GM12878 (cell line): ENCODE results near the gene ZNF532. TPM values are rescaled to one million over a fixed set of nuclear protein-coding genes. Genes with fewer than 3 reads are reported as not detected.

Experiments used
- BRCA1 ChIP-seq: IDR thresholded peaks from 2 replicates; pipeline ENCODE4 v1.6.1; 2011; ENCODE audit warnings: low read depth, low read length, improper control_type of control experiment
- CEBPZ ChIP-seq: fragments of 150-350 bp; IDR thresholded peaks from 2 replicates; pipeline ENCODE4 v1.6.1; 2016; ENCODE audit warnings: low read depth, low read length
- CREB1 ChIP-seq: IDR thresholded peaks from 2 replicates; pipeline ENCODE4 v1.6.1; 2012; ENCODE audit warnings: low read depth, mild to moderate bottlenecking, inconsistent platforms
- CUX1 ChIP-seq: IDR thresholded peaks from 2 replicates; pipeline ENCODE4 v1.6.1; 2012; ENCODE audit warnings: improper control_type of control experiment, low read depth, low read length; ENCODE audit not compliant: insufficient replicate concordance
- ELK1 ChIP-seq: IDR thresholded peaks from 2 replicates; pipeline ENCODE4 v1.6.1; 2012; ENCODE audit warnings: low read depth, low read length, improper control_type of control experiment
- FOXM1 ChIP-seq: IDR thresholded peaks from 2 replicates; pipeline ENCODE4 v1.6.1; 2012; ENCODE audit warnings: low read depth, mild to moderate bottlenecking, inconsistent platforms, low read length, moderate library complexity
- HDAC6 ChIP-seq: fragments of 200-600 bp; sonication (generic); IDR thresholded peaks from one replicate; pipeline ENCODE4 v1.8.0; 2017; ENCODE audit warnings: antibody characterized with exemption; ENCODE audit not compliant: unreplicated experiment
- NFIC ChIP-seq: IDR thresholded peaks from 2 replicates; pipeline ENCODE4 v1.6.1; 2012; ENCODE audit warnings: low read depth, mild to moderate bottlenecking, inconsistent platforms, low read length, moderate library complexity
- NKRF ChIP-seq: fragments of 450-650 bp; conservative IDR thresholded peaks from 2 replicates; pipeline ENCODE4 v1.6.1; 2017; ENCODE audit warnings: mild to moderate bottlenecking, moderate library complexity
- POLR2AphosphoS2 ChIP-seq: IDR thresholded peaks from 2 replicates; pipeline ENCODE4 v1.6.1; 2011; ENCODE audit warnings: low read depth, mild to moderate bottlenecking, low read length, improper control_type of control experiment, moderate library complexity
- SIX5 ChIP-seq: IDR thresholded peaks from 2 replicates; pipeline ENCODE4 v1.6.1; 2011; ENCODE audit warnings: mild to moderate bottlenecking, low read depth, low read length, moderate library complexity; ENCODE audit not compliant: severe bottlenecking
- USF2 ChIP-seq: IDR thresholded peaks from 2 replicates; pipeline ENCODE4 v1.6.1; 2011; ENCODE audit warnings: low read depth, low read length, improper control_type of control experiment, borderline replicate concordance
- ZBED1 ChIP-seq: IDR thresholded peaks from 2 replicates; pipeline ENCODE4 v1.6.1; 2016; ENCODE audit warnings: borderline replicate concordance
- ZNF274 ChIP-seq: IDR thresholded peaks from one replicate; pipeline ENCODE4 v1.8.0; 2011; ENCODE audit not compliant: insufficient read length, insufficient read depth
- ZNF622 ChIP-seq: fragments of 450-650 bp; IDR thresholded peaks from 2 replicates; pipeline ENCODE4 v1.6.1; 2017; ENCODE audit warnings: mild to moderate bottlenecking, inconsistent platforms
- polyA plus RNA-seq, 11 experiments: library from polyadenylated mRNA; depleted of rRNA in 4 of 11; unstranded in 6 of 11; stranded (reverse) in 5 of 11; fragments of >200 nt; fragmentation: Nextera tagmentation in 4 of 11; fragmentation: Illumina TruSeq in 1 of 11; extraction: Ambion mirVana in 4 of 11; extraction: Trizol in 1 of 11; gene quantifications; 1 replicate in 1 of 11; 2 replicates in 10 of 11; pipeline versions ENCODE4 v1.2.1 to v1.2.3, GENCODE V29; 2011 to 2016; ENCODE audit warnings: inconsistent platforms in 2 of 11, missing spikeins in 2 of 11, low read depth in 1 of 11
- total RNA-seq, 4 experiments: library from RNA; depleted of rRNA in 3 of 4; stranded (reverse); fragments of >200 nt in 3 of 4; fragmentation: Illumina TruSeq in 1 of 4; extraction: Trizol in 1 of 4; gene quantifications; 2 replicates each; pipeline versions ENCODE4 v1.2.1 to v1.2.3, GENCODE V29; 2013 to 2021

Gene ZNF532
- total and polyA plus RNA-seq, 10 of the 15 experiments (the other 5 are each of a cell fraction or from before 2014, with no cell fraction given) = 0.44 to 3.4 (median 1.4) TPM

GRCh38 chr18:58820251-58820650 lies 44.4 kb upstream of the ZNF532 start (continued):
- TF ChIP-seq CUX1 (no peak), BRCA1 (no peak), NFIC (no peak), ZNF274 (no peak), HDAC6 (no peak), ZNF622 (no peak), ZBED1 (no peak), CEBPZ (no peak), FOXM1 (no peak), CREB1 (no peak), ELK1 (no peak), SIX5 (no peak), NKRF (no peak), POLR2AphosphoS2 (no peak), USF2 (no peak)
